ENCODE data around the gene UBE3D.

UBE3D gene

DNA sequence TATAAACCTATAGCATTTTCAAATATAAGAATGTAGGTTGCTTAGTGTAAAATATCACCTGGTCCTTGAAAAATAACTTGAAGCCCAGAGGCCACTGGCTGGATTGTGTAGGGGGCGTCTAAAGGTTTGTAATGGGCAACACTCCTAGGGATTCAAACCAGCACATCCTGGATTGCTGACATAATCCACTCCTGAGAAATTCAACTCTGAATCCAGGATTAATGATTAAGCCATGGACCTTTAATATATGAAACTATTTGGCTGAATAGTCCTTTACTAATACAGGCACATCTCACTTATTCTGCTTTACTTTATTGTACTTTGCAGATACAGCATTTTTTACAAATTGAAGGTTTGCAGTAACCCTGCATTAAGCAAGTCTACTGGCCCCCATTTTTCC, 160.8 kb downstream of the UBE3D start (continued):
- TF ChIP-seq ZBTB6 (tag by site-specific recombination; IDR thresholded peaks at IDR 0.05), result no peak
- no peak for TF ChIP-seq SP2 (tag by site-specific recombination; IDR thresholded peaks at IDR 0.05)
- TF ChIP-seq ZNF658 (tag by site-specific recombination; IDR thresholded peaks at IDR 0.05), result no peak

GRCh38 chr6:82904257-82904656, 161.4 kb downstream of the UBE3D start:
- CTCF ChIA-PET, result interaction anchor here (0.6 to 1.0 kb wide), 2 partner anchors 9 to 91 kb away, joined by 3 read pairs; no protein-coding TSS in a partner anchor
- no peaks in the 10 kb centered on the region for H3K36me3 ChIP-seq (ENCODE audit: control insufficient read depth in 2 of 2, insufficient read depth in 1 of 2, low read length in 2 of 2)
- H3K27ac ChIP-seq (ENCODE audit: extremely low read depth, low read depth, low read length), result no peak overlapping the region
- H3K4me1 ChIP-seq (ENCODE audit: control insufficient read depth, insufficient read depth, low read length), result 0 out of 2 replicates have a peak, but pooled peaks cover 4% of the 10 kb centered on the region
- no peak overlapping the region for H3K4me3 ChIP-seq (ENCODE audit: low read depth, low read length)
- H3K9me3 ChIP-seq (ENCODE audit: control insufficient read depth, insufficient read depth, low read depth, low read length), result no peaks in the 10 kb centered on the region
- TF ChIP-seq KLF10 (tag by site-specific recombination; IDR thresholded peaks at IDR 0.05), result no peak
- POLR2A ChIA-PET, result no interaction called here

DNA sequence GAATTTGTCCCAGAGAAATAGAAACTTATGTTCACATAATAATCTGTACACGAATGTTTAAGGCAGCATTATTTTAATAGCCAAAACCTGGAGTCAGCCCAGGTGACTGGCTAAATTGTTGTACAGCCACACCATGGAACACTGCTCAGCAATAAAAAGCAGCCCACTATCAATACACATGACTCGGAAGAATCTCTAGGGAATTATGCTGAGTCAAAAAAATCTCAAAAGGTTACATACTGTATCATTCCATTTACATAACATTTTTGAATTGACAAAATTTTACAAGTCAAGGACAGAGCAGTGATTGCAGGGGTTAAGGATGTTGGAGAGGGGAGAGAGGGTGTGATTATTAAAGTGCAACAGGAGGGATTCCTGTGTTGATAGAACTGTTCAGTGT, 163.4 kb downstream of the UBE3D start:
- H3K36me3 ChIP-seq (ENCODE audit: control insufficient read depth in 2 of 2, insufficient read depth in 1 of 2, low read length in 2 of 2), result no peaks in the 10 kb centered on the region
- 0 out of 2 replicates have a peak, but pooled peaks cover 4% of the 10 kb centered on the region for H3K4me1 ChIP-seq (ENCODE audit: control insufficient read depth, insufficient read depth, low read length)
- no peak overlapping the region for H3K4me3 ChIP-seq (ENCODE audit: low read depth, low read length)
- ChIA-PET CTCF (interaction anchor here (0.5 to 0.8 kb wide), 2 partner anchors 155 to 1871 kb away, joined by 3 read pairs; no protein-coding TSS in a partner anchor), POLR2A (no interaction called here)
- no peak overlapping the region for H3K27ac ChIP-seq (ENCODE audit: extremely low read depth, low read depth, low read length)
- H3K9me3 ChIP-seq (ENCODE audit: control insufficient read depth, insufficient read depth, low read depth, low read length), result no peaks in the 10 kb centered on the region
- TF ChIP-seq ZNF654 (tag by site-specific recombination; IDR thresholded peaks at IDR 0.05; ENCODE audit: low read depth), result no peak
- no peak for TF ChIP-seq BCL11B (tag by site-specific recombination; IDR thresholded peaks at IDR 0.05; ENCODE audit: low read depth)
- no peak for TF ChIP-seq ZNF670 (tag by site-specific recombination; IDR thresholded peaks at IDR 0.05; ENCODE audit: low read depth)
- no peak for TF ChIP-seq HOXC10 (CRISPR knock-in tag; IDR thresholded peaks at IDR 0.05)
- TF ChIP-seq ZNF792 (tag by site-specific recombination; IDR thresholded peaks at IDR 0.05), result no peak
- TF ChIP-seq, protein P1, sequence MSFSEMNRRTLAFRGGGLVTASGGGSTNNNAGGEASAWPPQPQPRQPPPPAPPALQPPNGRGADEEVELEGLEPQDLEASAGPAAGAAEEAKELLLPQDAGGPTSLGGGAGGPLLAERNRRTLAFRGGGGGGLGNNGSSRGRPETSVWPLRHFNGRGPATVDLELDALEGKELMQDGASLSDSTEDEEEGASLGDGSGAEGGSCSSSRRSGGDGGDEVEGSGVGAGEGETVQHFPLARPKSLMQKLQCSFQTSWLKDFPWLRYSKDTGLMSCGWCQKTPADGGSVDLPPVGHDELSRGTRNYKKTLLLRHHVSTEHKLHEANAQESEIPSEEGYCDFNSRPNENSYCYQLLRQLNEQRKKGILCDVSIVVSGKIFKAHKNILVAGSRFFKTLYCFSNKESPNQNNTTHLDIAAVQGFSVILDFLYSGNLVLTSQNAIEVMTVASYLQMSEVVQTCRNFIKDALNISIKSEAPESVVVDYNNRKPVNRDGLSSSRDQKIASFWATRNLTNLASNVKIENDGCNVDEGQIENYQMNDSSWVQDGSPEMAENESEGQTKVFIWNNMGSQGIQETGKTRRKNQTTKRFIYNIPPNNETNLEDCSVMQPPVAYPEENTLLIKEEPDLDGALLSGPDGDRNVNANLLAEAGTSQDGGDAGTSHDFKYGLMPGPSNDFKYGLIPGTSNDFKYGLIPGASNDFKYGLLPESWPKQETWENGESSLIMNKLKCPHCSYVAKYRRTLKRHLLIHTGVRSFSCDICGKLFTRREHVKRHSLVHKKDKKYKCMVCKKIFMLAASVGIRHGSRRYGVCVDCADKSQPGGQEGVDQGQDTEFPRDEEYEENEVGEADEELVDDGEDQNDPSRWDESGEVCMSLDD (tag by site-specific recombination; IDR thresholded peaks at IDR 0.05), result no peak
- no peak for TF ChIP-seq ZNF664 (tag by site-specific recombination; IDR thresholded peaks at IDR 0.05)
- no peak for TF ChIP-seq SP7 (tag by site-specific recombination; IDR thresholded peaks at IDR 0.05)
- no peak for TF ChIP-seq ZNF549 (tag by site-specific recombination; IDR thresholded peaks at IDR 0.05)
- TF ChIP-seq ZNF169 (tag by site-specific recombination; IDR thresholded peaks at IDR 0.05), result no peak
- no peak for TF ChIP-seq MEIS1 (CRISPR knock-in tag; IDR thresholded peaks at IDR 0.05; ENCODE audit: borderline replicate concordance)
- TF ChIP-seq ZNF423 (tag by site-specific recombination; IDR thresholded peaks at IDR 0.05), result no peak
- no peak for TF ChIP-seq SCRT1 (tag by site-specific recombination; IDR thresholded peaks at IDR 0.05; ENCODE audit: borderline replicate concordance)
- no peak for TF ChIP-seq SALL2 (tag by site-specific recombination; IDR thresholded peaks at IDR 0.05; ENCODE audit: borderline replicate concordance)
- no peak for TF ChIP-seq ZNF26 (tag by site-specific recombination; IDR thresholded peaks at IDR 0.05)
- TF ChIP-seq ZNF629 (tag by site-specific recombination; IDR thresholded peaks at IDR 0.05), result no peak
- TF ChIP-seq ZBTB17 (tag by site-specific recombination; IDR thresholded peaks at IDR 0.05), result no peak
- TF ChIP-seq ZNF426 (tag by site-specific recombination; IDR thresholded peaks at IDR 0.05), result no peak
- no peak for TF ChIP-seq ZBTB6 (tag by site-specific recombination; IDR thresholded peaks at IDR 0.05)
- TF ChIP-seq ZNF791 (tag by site-specific recombination; IDR thresholded peaks at IDR 0.05), result no peak

Measured in HEK293 (cell line).